ENCODE results near the gene ARHGAP6. TPM values are rescaled to one million over a fixed set of nuclear protein-coding genes. Genes with fewer than 3 reads are reported as not detected.

Gene ARHGAP6
- polyA plus RNA-seq, 2 of the 4 experiments (the other 2 are of a cell fraction) = 0.04 TPM; not detected in 1

GRCh38 chrX:11629593-11630211, 36.0 kb downstream of the ARHGAP6 start:
- ATAC-seq (no peak), DNase-seq (ENCODE audit: low read depth in 1 of 2, low spot score in 1 of 2) (no peak), FAIRE-seq (no peak)
- Histone ChIP-seq H3K27ac (no peak overlapping the region), H3K4me3 (no peak overlapping the region), H3K4me1 (no peaks in the 10 kb centered on the region), H3K4me2 (no peak overlapping the region), H3K9me3 (no peaks in the 10 kb centered on the region)
- ChIA-PET CTCF (no interaction called here), POLR2A (no interaction called here)
- 2% methylated on average over 4 of the region's 4 CpGs for WGBS (ENCODE audit: missing lambda C conversion rate)
- TF ChIP-seq RNF2 (IDR thresholded peaks at IDR 0.05; ENCODE audit: borderline replicate concordance, low read depth) (no peak), GATA3 (IDR thresholded peaks at IDR 0.05; ENCODE audit: borderline replicate concordance) (no peak), CHD2 (IDR thresholded peaks at IDR 0.05; ENCODE audit: low read length, partially characterized antibody) (no peak), ZFP36 (IDR thresholded peaks at IDR 0.05; ENCODE audit: borderline replicate concordance, partially characterized antibody) (no peak), ELK1 (IDR thresholded peaks at IDR 0.05; ENCODE audit: low read depth, low read length) (no peak), BCL3 (IDR thresholded peaks at IDR 0.05) (no peak), HMGXB4 (CRISPR knock-in tag; IDR thresholded peaks at IDR 0.05; ENCODE audit: borderline replicate concordance) (no peak)

- Histone ChIP-seq H3K4me2 (no peak overlapping the region), H3K27ac (no peak overlapping the region), H3K4me3 (no peak overlapping the region), H3K4me1 (no peaks in the 10 kb centered on the region), H3K9me3 (no peaks in the 10 kb centered on the region)
- DNase-seq (ENCODE audit: low read depth in 1 of 2, low spot score in 1 of 2) (no peak), ATAC-seq (no peak), FAIRE-seq (no peak)
- no peak for TF ChIP-seq ATOH8 (CRISPR knock-in tag; IDR thresholded peaks at IDR 0.05; ENCODE audit: low read depth)
- no peak for TF ChIP-seq REST (IDR thresholded peaks at IDR 0.05)
- no peak for TF ChIP-seq ELK1 (IDR thresholded peaks at IDR 0.05; ENCODE audit: low read depth, low read length)
- TF ChIP-seq FOSL2 (IDR thresholded peaks at IDR 0.05) = no peak
- no peak for TF ChIP-seq FOSL2 (CRISPR knock-in tag; IDR thresholded peaks at IDR 0.05)
- TF ChIP-seq HOXA7 (CRISPR knock-in tag; IDR thresholded peaks at IDR 0.05) = no peak
- TF ChIP-seq NR3C1 (IDR thresholded peaks at IDR 0.05) = no peak
- no peak for TF ChIP-seq CBX2 (IDR thresholded peaks at IDR 0.05; ENCODE audit: borderline replicate concordance, low read depth)
- TF ChIP-seq EHMT2 (IDR thresholded peaks at IDR 0.05; ENCODE audit: low read depth) = no peak
- no peak for TF ChIP-seq PBX3 (IDR thresholded peaks at IDR 0.05)
- no peak for TF ChIP-seq CHD4 (IDR thresholded peaks at IDR 0.05; ENCODE audit: borderline replicate concordance)
- TF ChIP-seq RAD21 (conservative IDR thresholded peaks at IDR 0.05 in 1 of 2, IDR thresholded peaks at IDR 0.05 in 1 of 2) = no peak
- TF ChIP-seq HOXB13 (CRISPR knock-in tag; IDR thresholded peaks at IDR 0.05; ENCODE audit: low read depth) = no peak
- TF ChIP-seq CEBPB (IDR thresholded peaks at IDR 0.05) = no peak
- no peak for TF ChIP-seq RCOR1 (IDR thresholded peaks at IDR 0.05; ENCODE audit: low read depth, low read length)
- no peak for TF ChIP-seq EHF (CRISPR knock-in tag; IDR thresholded peaks at IDR 0.05)
- no peak for TF ChIP-seq JUN (IDR thresholded peaks at IDR 0.05)
- TF ChIP-seq RFX5 (IDR thresholded peaks at IDR 0.05) = no peak
- no peak for TF ChIP-seq ZC3H11A (IDR thresholded peaks at IDR 0.05)
- no peak for TF ChIP-seq POLR2A (IDR thresholded peaks at IDR 0.05; ENCODE audit: low read length)
- POLR2A ChIA-PET = no interaction called here
- CTCF ChIA-PET = interaction anchor here (1.1 kb wide), 1 partner anchor 15 kb away, joined by 3 read pairs; no protein-coding TSS in a partner anchor
- 2% methylated on average over 5 of the region's 5 CpGs for WGBS (ENCODE audit: missing lambda C conversion rate)
Observed at GRCh38 chrX:11628399-11628798, 37.3 kb downstream of the ARHGAP6 start.

Measured in A549 (cell line).